Adipocyte (in vitro differentiated cells): ENCODE measurements around the gene ZNF518B.
A peak's percentile ranks its signal among the peaks of the same experiment; 100 is the strongest.

Experiments
- DNase-seq: peaks from one replicate; pipeline ENCODE4 v3.0.0-alpha.2; 2015; ENCODE audit warnings: low read depth
- H3K27me3 ChIP-seq: replicated peaks from 2 replicates; pipeline ENCODE4 v1.7.0; 2013; ENCODE audit warnings: mild to moderate bottlenecking, low read length, moderate library complexity; ENCODE audit not compliant: control insufficient read depth, insufficient read depth
- H3K36me3 ChIP-seq: 2 replicates; pipeline ENCODE4 v1.7.0; 2013; ENCODE audit warnings: low read length, mild to moderate bottlenecking, moderate library complexity; ENCODE audit not compliant: control insufficient read depth, insufficient read depth, severe bottlenecking
- H3K4me1 ChIP-seq: 2 replicates; pipeline ENCODE4 v1.7.0; 2013; ENCODE audit warnings: mild to moderate bottlenecking, low read length, moderate library complexity; ENCODE audit not compliant: control insufficient read depth, insufficient read depth
- H3K4me3 ChIP-seq: 2 replicates; pipeline ENCODE4 v1.7.0; 2013; ENCODE audit warnings: mild to moderate bottlenecking, low read length, moderate library complexity
- H3K9ac ChIP-seq: 2 replicates; pipeline ENCODE4 v1.7.0; 2013; ENCODE audit warnings: mild to moderate bottlenecking, low read length, moderate library complexity
- H3K9me3 ChIP-seq: 2 replicates; pipeline ENCODE4 v1.7.0; 2013; ENCODE audit warnings: mild to moderate bottlenecking, low read length, moderate library complexity; ENCODE audit not compliant: control insufficient read depth

Gene ZNF518B

DNA sequence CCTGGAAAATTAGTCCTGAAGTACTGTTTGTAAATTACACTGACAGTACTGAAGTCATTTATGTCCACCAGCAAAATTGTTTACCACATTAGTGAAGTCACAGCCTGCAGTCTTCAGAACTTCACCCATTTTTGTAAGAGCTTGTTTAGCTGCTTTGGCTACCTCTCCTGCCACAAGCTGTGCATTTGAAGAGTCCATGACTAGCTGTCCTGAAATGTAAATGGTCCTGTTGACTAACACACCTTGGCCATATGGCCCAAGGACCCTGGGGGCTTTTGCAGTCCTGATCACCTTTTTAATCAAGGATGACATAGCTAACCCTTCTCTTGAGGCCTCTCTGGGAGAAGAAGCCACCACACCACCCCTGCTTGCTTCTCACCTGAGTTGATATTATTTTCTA is 21.4 kb upstream of the ZNF518B start:
- Histone ChIP-seq H3K9ac (no peak overlapping the region), H3K4me3 (no peak overlapping the region), H3K9me3 (no peaks in the 10 kb centered on the region), H3K4me1 (no peaks in the 10 kb centered on the region), H3K36me3 (no peaks in the 10 kb centered on the region), H3K27me3 (no peaks in the 10 kb centered on the region)
- no peak for DNase-seq

- Histone ChIP-seq H3K9me3 (no peaks in the 10 kb centered on the region), H3K4me3 (no peak overlapping the region), H3K36me3 (no peaks in the 10 kb centered on the region), H3K9ac (no peak overlapping the region), H3K27me3 (no peaks in the 10 kb centered on the region), H3K4me1 (no peaks in the 10 kb centered on the region)
- no peak for DNase-seq
These were observed 13.3 kb upstream of the ZNF518B start for GRCh38 chr4:10470505-10470904.

DNA sequence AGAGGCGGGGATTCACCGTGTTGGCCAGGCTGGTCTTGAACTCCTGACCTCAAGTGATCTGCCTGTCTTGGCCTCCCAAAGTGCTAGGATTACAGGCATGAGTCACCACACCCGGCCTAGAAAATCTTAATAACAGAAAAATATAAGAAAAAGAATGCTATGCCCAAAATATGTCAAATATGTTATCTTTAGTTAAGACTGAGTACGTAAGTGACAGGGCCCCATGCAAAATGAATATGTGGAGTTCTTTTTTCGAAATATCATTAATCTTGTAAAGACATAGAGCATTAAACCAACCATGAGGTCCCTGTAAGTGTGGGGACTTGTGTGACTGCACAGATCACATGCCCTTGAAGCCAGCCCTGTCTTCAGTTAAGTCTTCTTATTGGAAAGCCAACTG is 8.9 kb upstream of the ZNF518B start:
- no peak overlapping the region for H3K9ac ChIP-seq
- no peak overlapping the region for H3K4me3 ChIP-seq
- H3K27me3 ChIP-seq, result peaks cover 26% of the 10 kb centered on the region
- no peaks in the 10 kb centered on the region for H3K4me1 ChIP-seq
- DNase-seq, result no peak
- peaks cover 8% of the 10 kb centered on the region for H3K9me3 ChIP-seq
- no peaks in the 10 kb centered on the region for H3K36me3 ChIP-seq

- H3K27me3 ChIP-seq, result peaks cover 43% of the 10 kb centered on the region
- no peaks in the 10 kb centered on the region for H3K4me1 ChIP-seq
- H3K36me3 ChIP-seq, result no peaks in the 10 kb centered on the region
- DNase-seq, result no peak
- H3K9ac ChIP-seq, result no peak overlapping the region
- peaks cover 8% of the 10 kb centered on the region for H3K9me3 ChIP-seq
- no peak overlapping the region for H3K4me3 ChIP-seq
These were observed 5.7 kb upstream of the ZNF518B start for GRCh38 chr4:10462876-10463275.

- Histone ChIP-seq H3K36me3 (no peaks in the 10 kb centered on the region), H3K9me3 (peaks cover 8% of the 10 kb centered on the region), H3K9ac (no peak overlapping the region), H3K4me3 (peak overlapping the region; percentile 70), H3K4me1 (no peaks in the 10 kb centered on the region), H3K27me3 (peaks cover 43% of the 10 kb centered on the region)
- no peak for DNase-seq
These were observed 4.7 kb upstream of the ZNF518B start for GRCh38 chr4:10461850-10462400.

DNA sequence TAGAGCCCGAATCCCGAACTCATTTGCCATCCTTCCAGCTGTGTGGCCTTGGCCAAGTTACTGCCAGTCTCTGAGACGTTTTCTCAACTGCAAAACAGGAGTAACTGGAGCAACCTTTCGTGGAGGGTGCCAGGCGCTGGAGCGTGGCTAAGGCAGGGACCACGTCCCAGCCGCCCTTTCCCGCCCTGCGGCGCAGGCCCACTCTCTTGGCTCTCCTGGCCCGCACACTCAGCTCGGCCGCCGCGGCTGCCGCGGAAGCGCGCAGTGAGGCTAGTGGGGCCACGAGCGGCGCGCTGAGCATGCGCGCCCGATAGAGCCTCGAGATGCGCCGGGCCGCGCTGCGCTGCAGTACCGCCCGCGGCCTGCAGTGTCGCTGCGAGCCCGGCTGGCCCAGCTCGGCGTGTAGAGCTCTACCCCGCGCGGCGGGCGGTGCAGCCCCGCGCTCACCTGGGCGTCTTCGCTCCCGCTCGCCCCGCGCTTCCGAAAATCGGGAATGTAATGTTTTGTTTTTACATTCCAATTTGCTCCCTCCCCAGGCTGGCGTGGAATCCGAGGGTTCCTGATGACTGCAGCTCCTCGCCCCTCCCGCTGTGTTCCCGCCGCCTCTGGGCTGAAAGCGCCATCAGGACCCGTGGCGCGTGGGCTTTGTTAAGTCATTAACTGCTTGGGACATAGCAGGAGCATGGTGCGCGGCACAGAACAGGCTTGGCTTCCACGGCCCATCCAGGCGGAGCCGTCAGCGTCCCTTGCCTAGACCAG is 4.0 kb upstream of the ZNF518B start:
- DNase-seq, result peak; percentile 69
- Histone ChIP-seq H3K36me3 (no peaks in the 10 kb centered on the region), H3K27me3 (peaks cover 43% of the 10 kb centered on the region), H3K9me3 (peaks cover 8% of the 10 kb centered on the region), H3K9ac (no peak overlapping the region), H3K4me1 (peaks cover 2% of the 10 kb centered on the region), H3K4me3 (peak overlapping the region; percentile 70)

GRCh38 chr4:10460313-10461047 is 3.3 kb upstream of the ZNF518B start:
- peaks cover 8% of the 10 kb centered on the region for H3K9me3 ChIP-seq
- no peak for DNase-seq
- peak overlapping the region; percentile 40 for H3K4me3 ChIP-seq
- H3K27me3 ChIP-seq, result peaks cover 43% of the 10 kb centered on the region
- peaks cover 6% of the 10 kb centered on the region for H3K4me1 ChIP-seq
- H3K9ac ChIP-seq, result no peak overlapping the region
- H3K36me3 ChIP-seq, result no peaks in the 10 kb centered on the region

- no peak overlapping the region for H3K9ac ChIP-seq
- no peak for DNase-seq
- H3K4me1 ChIP-seq, result peaks cover 6% of the 10 kb centered on the region
- peaks cover 5% of the 10 kb centered on the region for H3K9me3 ChIP-seq
- H3K27me3 ChIP-seq, result peaks cover 41% of the 10 kb centered on the region
- H3K36me3 ChIP-seq, result peaks cover 4% of the 10 kb centered on the region
- no peak overlapping the region for H3K4me3 ChIP-seq
These were observed 2.1 kb upstream of the ZNF518B start for GRCh38 chr4:10459305-10459704.

- Histone ChIP-seq H3K4me3 (no peak overlapping the region), H3K27me3 (peaks cover 35% of the 10 kb centered on the region), H3K9ac (no peak overlapping the region), H3K9me3 (peaks cover 5% of the 10 kb centered on the region), H3K36me3 (peaks cover 8% of the 10 kb centered on the region), H3K4me1 (peaks cover 6% of the 10 kb centered on the region)
- DNase-seq, result no peak
These were observed 951 bp upstream of the ZNF518B start for GRCh38 chr4:10458177-10458576.

- Histone ChIP-seq H3K36me3 (peaks cover 12% of the 10 kb centered on the region), H3K4me1 (peaks cover 16% of the 10 kb centered on the region), H3K27me3 (peaks cover 21% of the 10 kb centered on the region), H3K4me3 (peak overlapping the region; percentile 82), H3K9me3 (peaks cover under 1% of the 10 kb centered on the region), H3K9ac (peak overlapping the region; percentile 61)
- peak; percentile 77 for DNase-seq
These were observed 501 bp downstream of the ZNF518B start for GRCh38 chr4:10456595-10457254.

DNA sequence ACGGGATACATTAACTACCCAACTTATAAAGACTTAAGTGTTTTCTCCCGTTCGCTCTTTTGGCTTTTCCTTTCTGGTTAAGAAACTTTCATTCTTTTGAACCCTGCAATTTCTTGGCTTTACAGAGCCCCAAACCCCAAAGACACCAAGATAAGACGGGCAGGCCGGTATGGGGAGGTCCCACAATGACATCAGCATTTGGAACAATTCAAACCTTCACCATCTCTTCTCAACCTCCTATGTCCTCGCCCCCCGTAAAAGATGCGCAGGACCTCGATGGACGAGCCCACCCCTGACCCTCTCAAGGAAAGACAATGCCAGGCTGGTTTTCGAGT is 999 bp downstream of the ZNF518B start:
- peaks cover 12% of the 10 kb centered on the region for H3K36me3 ChIP-seq
- H3K27me3 ChIP-seq, result peaks cover 17% of the 10 kb centered on the region
- H3K9me3 ChIP-seq, result no peaks in the 10 kb centered on the region
- peaks cover 20% of the 10 kb centered on the region for H3K4me1 ChIP-seq
- H3K9ac ChIP-seq, result peak overlapping the region; percentile 61
- H3K4me3 ChIP-seq, result peak overlapping the region; percentile 82
- DNase-seq, result no peak
